Stimulated activated CD8-positive, alpha-beta memory T cell treated with anti-CD3 and anti-CD28 coated beads, Interleukin-15, amount 100 ng/mL, for 1 hour (primary cell): ENCODE data around the gene MAMLD1.

Source experiments
- DNase-seq: peaks from one replicate; pipeline ENCODE4 v3.0.0-alpha.2; 2020; ENCODE audit warnings: low read depth

The MAMLD1 gene

GRCh38 chrX:150460781-150461180 is 97.7 kb downstream of the MAMLD1 start:
- DNase-seq = no peak

DNA sequence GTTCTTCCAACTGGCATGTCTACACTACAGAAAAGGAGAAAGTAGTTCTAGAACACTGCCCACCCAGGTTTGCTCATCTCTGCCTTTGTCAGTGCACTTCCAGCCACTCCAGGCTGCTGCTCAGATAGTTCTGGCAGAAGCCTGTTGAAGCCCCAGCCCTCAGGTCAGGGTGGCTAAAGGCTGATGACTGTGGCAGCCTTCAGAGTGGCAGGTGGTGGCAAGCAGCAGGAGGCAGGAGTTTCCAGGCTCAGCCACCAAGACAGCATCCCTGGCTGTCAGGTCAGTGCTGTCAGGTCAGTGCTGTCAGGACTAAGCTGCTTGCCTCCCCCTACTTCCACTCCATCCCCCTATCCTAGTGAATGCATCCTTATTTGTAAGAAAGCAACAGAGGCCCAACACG is 100.4 kb downstream of the MAMLD1 start:
- no peak for DNase-seq

DNA sequence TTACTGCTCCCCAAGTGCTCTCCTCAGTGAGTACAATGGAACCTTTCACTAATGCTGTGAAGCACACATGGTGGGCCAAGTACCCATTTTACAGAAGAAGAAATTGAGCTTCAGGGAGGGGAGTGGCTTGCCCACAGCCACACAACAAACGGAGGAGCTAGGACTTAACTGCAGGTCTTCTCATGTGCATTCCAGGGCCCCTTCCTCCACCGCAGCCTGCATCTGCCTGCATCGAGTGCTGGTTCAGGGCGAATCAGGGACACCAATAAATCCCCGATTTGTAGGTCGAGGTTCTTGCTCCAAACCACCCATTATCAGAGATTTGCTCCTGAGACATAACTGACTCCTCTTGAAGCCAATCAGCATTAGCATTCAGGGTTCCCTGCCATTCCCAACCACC is 100.9 kb downstream of the MAMLD1 start:
- DNase-seq = no peak

DNA sequence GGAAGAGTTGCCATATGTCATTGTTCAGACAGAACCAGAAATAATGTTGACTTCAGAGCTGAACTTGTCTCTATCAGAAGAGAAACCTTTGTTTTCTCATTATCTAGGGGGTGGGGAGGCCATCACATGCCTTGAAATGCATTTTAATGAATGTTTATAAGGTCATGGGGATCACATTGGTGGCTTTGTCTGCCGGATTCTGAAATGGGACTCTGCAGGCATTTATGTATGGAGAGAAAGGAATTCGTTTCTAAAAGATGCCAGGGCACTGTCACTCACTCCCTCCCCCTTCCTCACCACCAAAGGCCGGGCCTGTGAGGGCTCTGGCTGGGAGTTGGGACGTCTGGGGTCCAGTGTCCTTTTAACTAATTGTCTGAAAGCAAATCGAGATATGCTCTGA is 102.2 kb downstream of the MAMLD1 start:
- no peak for DNase-seq

GRCh38 chrX:150465881-150466775 is 103.0 kb downstream of the MAMLD1 start:
- no peak for DNase-seq

- no peak for DNase-seq
These were observed 109.2 kb downstream of the MAMLD1 start for GRCh38 chrX:150472306-150472705.

DNA sequence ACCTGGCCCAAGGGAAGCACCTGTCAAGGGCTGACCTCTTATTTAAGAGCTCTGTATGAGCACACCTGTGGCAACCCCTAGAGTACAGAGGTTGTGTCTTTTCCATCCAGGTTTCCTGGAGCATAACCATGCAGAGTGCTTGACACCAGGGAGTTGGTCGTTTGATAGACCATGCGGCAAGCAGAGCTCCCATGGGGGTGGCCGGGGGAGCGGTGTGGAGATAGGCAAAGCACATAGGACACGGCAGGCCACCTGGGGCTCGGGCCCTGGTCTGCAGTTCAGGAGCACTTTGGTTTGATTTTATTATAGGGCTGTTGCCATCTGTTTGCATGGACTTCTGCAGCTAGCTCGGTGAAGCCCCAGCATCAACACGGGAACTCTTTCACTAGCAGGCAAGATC is 110.3 kb downstream of the MAMLD1 start:
- no peak for DNase-seq

GRCh38 chrX:150475461-150475860 is 112.3 kb downstream of the MAMLD1 start:
- no peak for DNase-seq

GRCh38 chrX:150476164-150476699 is 113.1 kb downstream of the MAMLD1 start:
- no peak for DNase-seq

- DNase-seq = no peak
These were observed 114.3 kb downstream of the MAMLD1 start for GRCh38 chrX:150477371-150477770.

DNA sequence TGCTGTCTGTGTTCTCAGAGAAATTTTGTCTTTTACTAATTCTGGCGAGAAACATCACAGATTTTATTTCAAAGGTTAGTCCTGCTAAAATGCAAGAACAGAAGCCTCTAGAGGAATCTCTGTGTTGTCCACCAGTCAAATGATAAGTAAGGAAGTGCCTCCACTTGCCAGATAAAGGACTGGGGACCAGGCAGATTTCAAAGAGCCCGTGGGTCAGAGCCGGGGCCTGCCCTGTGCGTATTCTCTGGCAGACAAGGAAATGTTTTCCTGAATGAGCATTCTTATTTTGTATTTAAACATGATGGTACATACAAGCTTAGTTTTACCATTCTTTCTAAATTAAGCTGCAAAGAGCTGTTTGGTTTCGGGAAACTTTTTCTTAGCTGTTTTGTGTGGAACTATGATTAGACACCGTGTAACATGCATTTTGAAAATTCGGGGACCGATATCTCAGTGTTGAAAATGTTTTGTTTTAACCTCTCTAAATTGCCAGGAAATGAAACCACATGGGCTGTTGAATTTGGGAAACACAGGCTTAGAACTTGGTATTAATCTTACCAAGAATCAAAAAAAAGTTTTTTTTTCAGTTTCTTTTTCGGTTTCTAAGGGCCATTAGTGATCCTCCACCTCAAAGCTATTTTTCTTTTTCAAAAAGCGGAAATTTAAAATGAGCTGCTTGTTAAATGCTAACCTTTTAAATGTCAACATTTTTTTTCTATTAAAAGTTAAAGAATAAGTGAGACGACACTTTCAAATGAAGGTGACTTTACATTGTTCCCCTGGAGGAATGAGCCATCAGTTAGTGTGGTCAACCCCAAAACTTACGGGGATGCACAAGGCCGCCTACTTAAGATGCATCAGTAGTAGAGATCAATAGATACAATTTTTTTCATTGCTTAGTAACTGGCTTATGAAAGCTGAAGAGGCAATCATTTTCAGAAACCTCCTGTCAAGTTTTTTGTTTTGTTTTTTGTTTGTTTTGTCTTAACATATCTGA is 115.7 kb downstream of the MAMLD1 start:
- no peak for DNase-seq

GRCh38 chrX:150482537-150483206 is 119.6 kb downstream of the MAMLD1 start:
- peak; percentile 2 for DNase-seq

GRCh38 chrX:150483356-150483985 is 120.4 kb downstream of the MAMLD1 start:
- no peak for DNase-seq

DNA sequence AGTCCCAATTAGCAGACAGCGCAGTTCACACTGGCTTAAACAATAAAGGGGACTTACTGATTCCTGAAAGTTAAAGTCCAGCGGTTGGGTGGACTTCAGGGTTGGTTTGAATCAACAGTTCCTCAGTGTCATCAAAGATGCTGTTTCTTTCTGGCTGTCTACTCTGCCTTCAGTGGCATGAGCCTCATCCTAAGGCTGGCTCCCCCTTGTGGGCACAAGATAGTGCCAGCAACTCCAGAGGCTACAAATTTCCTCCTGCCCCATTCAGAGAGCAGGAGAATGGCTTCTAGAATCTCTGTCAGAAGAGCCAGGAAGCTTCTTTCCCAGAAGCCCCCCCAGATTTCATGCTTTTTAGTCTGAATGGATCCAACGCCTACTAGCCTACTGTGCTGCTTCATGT is 122.9 kb downstream of the MAMLD1 start:
- DNase-seq = peak; percentile 10

GRCh38 chrX:150487369-150488094 is 124.4 kb downstream of the MAMLD1 start:
- no peak for DNase-seq

- no peak for DNase-seq
These were observed 126.4 kb downstream of the MAMLD1 start for GRCh38 chrX:150489359-150490015.

DNA sequence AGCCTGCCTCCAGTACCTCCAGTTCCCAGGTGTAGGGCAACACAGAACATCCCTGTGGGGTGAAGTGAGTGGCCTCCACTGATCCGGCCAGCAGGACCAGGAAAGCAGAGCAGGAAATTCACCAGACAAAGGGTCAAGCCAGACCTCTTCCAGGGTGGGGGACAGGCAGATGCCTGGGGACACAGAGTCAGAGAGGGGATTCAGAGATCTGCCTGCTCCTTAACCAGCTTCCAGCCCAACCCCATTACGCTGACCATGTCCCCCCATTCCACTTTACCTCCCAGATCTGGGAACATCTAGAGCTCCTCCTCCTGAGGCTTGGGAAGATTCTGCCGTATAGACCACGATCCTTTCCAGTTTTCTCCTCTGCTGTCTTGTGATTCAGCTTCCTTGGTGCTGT is 132.4 kb downstream of the MAMLD1 start:
- DNase-seq = no peak

DNA sequence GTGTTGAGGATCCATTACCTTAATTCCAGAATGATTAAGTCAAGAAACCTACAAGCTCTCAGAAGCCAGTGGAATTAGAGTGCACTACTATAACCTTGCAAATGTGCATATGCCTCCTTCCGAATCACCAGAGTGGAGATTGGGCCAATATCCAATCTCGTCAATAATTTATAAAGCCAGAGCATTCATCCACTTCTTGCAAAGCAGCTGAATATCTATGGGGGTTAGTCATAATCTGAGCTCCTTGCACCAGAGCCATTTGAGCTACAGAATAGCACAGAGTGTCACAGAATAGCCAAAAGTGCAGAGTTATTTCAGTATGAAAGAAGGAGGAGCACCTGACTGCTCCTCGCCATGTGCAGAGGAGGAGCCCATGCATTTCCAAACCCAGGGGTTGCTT is 136.1 kb downstream of the MAMLD1 start:
- DNase-seq = no peak

DNA sequence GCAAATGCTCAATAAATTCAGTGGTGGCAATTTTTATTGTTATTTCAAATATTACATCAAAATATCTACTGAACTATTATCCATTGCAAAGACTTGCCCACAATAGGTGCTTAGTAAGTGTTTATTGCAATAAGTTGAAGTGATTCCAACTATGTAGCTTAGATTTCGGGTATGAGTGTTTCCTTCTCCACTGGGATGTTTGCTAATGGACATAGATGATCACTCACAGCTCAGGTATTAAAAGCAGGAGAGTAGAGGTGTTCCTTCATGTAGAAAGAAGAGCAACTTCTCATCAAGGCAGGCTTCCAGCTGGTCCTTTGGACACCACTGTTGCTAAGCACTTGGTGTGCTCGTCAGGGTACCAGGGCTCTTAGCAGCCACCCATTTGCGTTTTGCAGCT is 139.0 kb downstream of the MAMLD1 start:
- no peak for DNase-seq
